IPS-18c (cell line): ENCODE data around the gene ADRA2C.

Experiments used
- H3K4me3 ChIP-seq: 2 replicates; pipeline ENCODE4 v1.7.0; 2013; ENCODE audit warnings: low read depth, mild to moderate bottlenecking, low read length, moderate library complexity; ENCODE audit not compliant: insufficient read depth
- H3K9me3 ChIP-seq: one replicate; pipeline ENCODE4 v1.6.1; 2013; ENCODE audit warnings: mild to moderate bottlenecking, low read length, moderate library complexity; ENCODE audit not compliant: control insufficient read depth, insufficient read depth

Gene ADRA2C

GRCh38 chr4:3766036-3766784 is at the start of gene ADRA2C:
TSS of gene ADRA2C (plus strand) at chr4:3766385. CDS start at chr4:3766607, 222 bp downstream.
- Histone ChIP-seq H3K9me3 (no peaks in the 10 kb centered on the region), H3K4me3 (peak within 1 kb of the TSS; percentile 40)

DNA sequence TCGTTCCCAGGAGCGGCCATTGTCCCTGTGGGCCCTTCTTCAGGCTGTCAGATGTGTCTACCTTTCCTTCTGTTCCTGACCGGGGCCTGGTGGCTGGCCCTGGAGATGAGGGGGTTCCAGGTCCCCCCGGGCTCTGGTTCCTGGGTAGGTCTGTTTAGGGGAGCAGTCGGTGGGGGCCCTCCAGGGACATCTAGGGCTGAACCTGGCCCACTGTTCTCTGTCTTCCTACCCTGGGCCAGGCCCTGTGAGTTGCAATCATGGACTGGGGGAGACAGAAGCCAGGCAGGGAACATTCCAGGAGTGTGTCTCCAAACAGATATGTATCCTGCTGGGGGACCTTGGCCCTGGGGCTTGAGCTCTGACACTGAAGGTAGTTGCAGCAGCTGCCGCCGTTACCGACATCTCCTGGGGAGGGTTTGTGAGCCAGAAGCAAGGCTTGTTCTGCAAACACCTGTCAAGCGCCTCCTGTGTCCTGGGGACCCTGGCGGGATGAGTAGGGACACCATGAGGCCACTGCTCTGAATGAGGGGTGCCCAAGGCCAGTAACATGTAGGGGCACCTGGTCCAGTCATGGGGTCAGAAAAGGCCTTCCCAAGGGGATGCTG is 49.5 kb upstream of the ADRA2C start:
- Histone ChIP-seq H3K9me3 (peaks cover 8% of the 10 kb centered on the region), H3K4me3 (no peak overlapping the region)

- Histone ChIP-seq H3K4me3 (no peak overlapping the region), H3K9me3 (peaks cover 8% of the 10 kb centered on the region)
Measured at GRCh38 chr4:3717241-3717640, 48.9 kb upstream of the ADRA2C start.

- Histone ChIP-seq H3K4me3 (no peak overlapping the region), H3K9me3 (peaks cover 8% of the 10 kb centered on the region)
Measured at GRCh38 chr4:3718462-3718861, 47.7 kb upstream of the ADRA2C start.

- Histone ChIP-seq H3K4me3 (no peak overlapping the region), H3K9me3 (peaks cover 8% of the 10 kb centered on the region)
Measured at GRCh38 chr4:3719191-3719590, 47.0 kb upstream of the ADRA2C start.

DNA sequence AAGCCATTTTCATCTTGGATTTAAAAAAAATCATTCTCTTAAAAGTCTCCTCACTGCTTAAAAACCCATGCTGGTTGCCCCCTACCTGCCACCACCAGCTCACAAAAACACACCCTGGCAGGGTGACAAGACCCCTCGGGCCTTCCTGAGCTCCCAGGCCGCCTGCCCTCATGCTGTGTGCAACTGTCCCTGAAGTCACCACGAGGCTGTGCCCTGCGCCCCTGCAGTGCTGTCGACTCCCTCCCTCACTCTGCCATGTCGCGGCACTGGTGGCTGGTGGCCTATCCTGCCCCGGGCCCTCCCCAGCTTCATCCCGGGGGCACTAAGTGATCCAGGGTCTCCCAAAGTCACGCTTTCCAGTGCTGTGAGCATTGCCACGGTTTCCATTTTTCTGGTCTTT is 46.3 kb upstream of the ADRA2C start:
- no peak overlapping the region for H3K4me3 ChIP-seq

DNA sequence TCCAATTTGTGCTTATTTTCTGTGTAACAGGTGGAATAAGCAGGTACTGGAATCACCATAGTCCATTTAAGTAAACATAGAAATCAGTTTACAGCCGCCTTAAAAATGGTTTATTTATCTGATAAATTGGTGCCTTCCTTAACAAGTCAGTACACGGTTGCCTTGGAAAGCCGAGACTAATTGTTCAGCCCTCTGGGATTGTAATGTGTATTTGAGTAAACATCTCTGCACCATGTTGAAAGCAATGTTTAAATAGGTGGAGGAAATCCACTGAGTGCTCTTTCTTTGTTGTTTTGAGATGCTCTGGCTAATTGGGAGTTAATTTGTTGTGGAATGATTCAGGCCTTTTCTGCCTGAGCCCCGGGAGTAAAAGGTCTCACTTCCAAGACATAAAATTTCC is 45.7 kb upstream of the ADRA2C start:
- peaks cover 8% of the 10 kb centered on the region for H3K9me3 ChIP-seq
- no peak overlapping the region for H3K4me3 ChIP-seq

More for the DNA sequence above, 46.3 kb upstream of the ADRA2C start:
- H3K9me3 ChIP-seq = peaks cover 8% of the 10 kb centered on the region

GRCh38 chr4:3721186-3721585 is 45.0 kb upstream of the ADRA2C start:
- Histone ChIP-seq H3K9me3 (peaks cover 8% of the 10 kb centered on the region), H3K4me3 (no peak overlapping the region)

DNA sequence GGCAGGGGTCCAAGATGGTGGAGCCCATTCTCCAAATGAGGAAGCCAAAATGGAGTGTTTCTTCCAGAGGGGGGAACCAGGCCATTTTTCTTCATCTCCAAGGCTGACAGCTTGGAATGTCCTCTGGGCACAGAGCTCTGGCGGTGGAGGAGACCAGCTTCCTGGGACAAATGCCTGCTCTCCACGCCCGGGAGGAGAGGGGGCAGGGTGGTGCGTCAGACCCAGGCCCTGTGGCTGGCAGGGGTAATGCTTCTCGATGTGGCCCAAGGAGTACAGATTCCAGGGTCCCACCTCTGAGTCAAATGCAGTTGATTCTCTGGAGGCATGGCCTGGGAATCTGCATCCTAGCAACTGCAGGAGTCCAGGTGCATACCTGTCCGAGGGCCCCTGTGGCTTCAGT is 44.6 kb upstream of the ADRA2C start:
- no peak overlapping the region for H3K4me3 ChIP-seq
- peaks cover 8% of the 10 kb centered on the region for H3K9me3 ChIP-seq

- Histone ChIP-seq H3K9me3 (peaks cover 8% of the 10 kb centered on the region), H3K4me3 (no peak overlapping the region)
Measured at GRCh38 chr4:3722446-3723231, 43.5 kb upstream of the ADRA2C start.

DNA sequence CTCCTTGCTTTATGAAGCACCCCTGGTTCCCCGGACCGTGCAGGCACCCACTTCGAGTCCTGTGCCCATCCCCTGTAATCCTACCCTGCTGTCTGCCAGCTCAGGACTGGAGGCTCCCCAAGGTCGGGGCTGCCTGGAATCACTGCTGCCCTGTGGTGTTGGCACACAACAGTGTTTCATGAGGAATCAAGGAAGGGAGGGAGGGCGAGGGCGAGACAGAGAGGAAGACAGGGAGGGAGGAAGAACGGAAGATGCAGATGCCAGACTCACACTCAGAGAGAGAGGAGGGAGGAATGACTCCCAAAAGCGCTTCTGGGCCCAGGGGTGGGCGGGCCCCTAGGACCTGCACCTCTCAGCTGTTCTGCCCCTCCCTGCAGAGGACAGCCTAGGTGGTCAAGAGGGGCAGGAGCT is 42.9 kb upstream of the ADRA2C start:
- no peak overlapping the region for H3K4me3 ChIP-seq
- H3K9me3 ChIP-seq = peaks cover 7% of the 10 kb centered on the region

GRCh38 chr4:3724319-3725231 is 41.6 kb upstream of the ADRA2C start:
- no peaks in the 10 kb centered on the region for H3K9me3 ChIP-seq
- peak overlapping the region; percentile 28; the same call in 1 of the 2 replicates for H3K4me3 ChIP-seq

- Histone ChIP-seq H3K9me3 (no peaks in the 10 kb centered on the region), H3K4me3 (no peak overlapping the region)
Measured at GRCh38 chr4:3725936-3726870, 40.0 kb upstream of the ADRA2C start.

- Histone ChIP-seq H3K9me3 (no peaks in the 10 kb centered on the region), H3K4me3 (no peak overlapping the region; the same call in 1 of the 2 replicates)
Measured at GRCh38 chr4:3727847-3728469, 38.2 kb upstream of the ADRA2C start.

- Histone ChIP-seq H3K9me3 (no peaks in the 10 kb centered on the region), H3K4me3 (no peak overlapping the region)
Measured at GRCh38 chr4:3729188-3729881, 36.9 kb upstream of the ADRA2C start.
